HepG2 (cell line): ENCODE measurements around the gene CAPRIN1. TPM values are rescaled to one million over a fixed set of nuclear protein-coding genes. Genes with fewer than 3 reads are reported as not detected.
"Not testable (repeated sequence)": the region's sequence is repeated elsewhere in the genome, so short reads cannot be mapped to it uniquely, and the experiment has no call there.

Experiments used
- ATAC-seq: fragments of 200-7000 bp; cut with Tn5 transposase; 3 replicates; pipeline ENCODE4 v1.9.1; 2020; ENCODE audit warnings: mild to moderate bottlenecking, moderate library complexity
- BruUV-seq: library from RNA; stranded (reverse); fragments of 400-500 nt; replicated peaks from 2 replicates; lab custom pipeline; 2021; lab: Mats Ljungman, UMichigan
- CTCF ChIA-PET: fragments of 300-600 bp; formaldehyde crosslinking; extraction: SDS; loops from one replicate; lab custom pipeline; 2021; ENCODE audit warnings: low total read pairs, inconsistent platforms, low intra/inter-chr PET ratio; lab: Yijun Ruan, JAX
- POLR2A ChIA-PET: fragments of 350-600 bp; sonication (Branson Sonifier 250); formaldehyde crosslinking; loops from one replicate; lab custom pipeline; 2020; ENCODE audit warnings: antibody characterized with exemption, inconsistent platforms; lab: Yijun Ruan, JAX
- DNase-seq: peaks from one replicate; pipeline ENCODE4 v3.0.0-alpha.2; 2015; ENCODE audit warnings: low spot score
- FAIRE-seq: peaks from 3 replicates; lab custom pipeline; 2011; peaks lifted over from hg19 to GRCh38; lab: Jason Lieb, UNC
- H2AFZ ChIP-seq: one replicate; pipeline ENCODE4 v1.6.1; 2011; ENCODE audit warnings: low read length, inconsistent platforms
- H3K27ac ChIP-seq: fragments of 300-600 bp; 3 replicates; pipeline ENCODE4 v1.8.0; 2011; ENCODE audit warnings: mixed run types, mild to moderate bottlenecking, mixed read lengths, low read length, inconsistent platforms; ENCODE audit not compliant: insufficient read depth; ENCODE audit errors: extremely low read length
- H3K27me3 ChIP-seq, 2 experiments: fragments of 200-600 bp in 1 of 2; 2 replicates in 1 of 2; 3 replicates in 1 of 2; pipeline versions ENCODE4 v1.6.0 to v1.8.0; 2011; ENCODE audit warnings: low read length in 2 of 2, mild to moderate bottlenecking in 2 of 2, moderate library complexity in 2 of 2, inconsistent platforms in 1 of 2; ENCODE audit not compliant: insufficient read depth in 2 of 2, control insufficient read depth in 1 of 2
- H3K36me3 ChIP-seq, 2 experiments: fragments of 200-600 bp in 1 of 2; replicated peaks in 1 of 2; 2 replicates in 1 of 2; 3 replicates in 1 of 2; pipeline versions ENCODE4 v1.5.1 to v1.8.0; 2011; ENCODE audit warnings: low read length in 2 of 2, inconsistent platforms in 1 of 2; ENCODE audit not compliant: insufficient read depth in 2 of 2, control insufficient read depth in 1 of 2
- H3K4me1 ChIP-seq: 2 replicates; pipeline ENCODE4 v1.5.1; 2012; ENCODE audit warnings: low read length, inconsistent platforms; ENCODE audit not compliant: insufficient read depth
- H3K4me2 ChIP-seq: 2 replicates; pipeline ENCODE4 v1.6.0; 2011; ENCODE audit warnings: low read depth, low read length, inconsistent platforms
- H3K4me3 ChIP-seq, 3 experiments: fragments of 200-600 bp in 1 of 3; sonication (generic), shearing (Covaris generic) in 1 of 3; replicated peaks in 1 of 3; 2 replicates each; pipeline ENCODE4 v1.5.1; 2011 to 2016; ENCODE audit warnings: low read length in 3 of 3, inconsistent platforms in 2 of 3, low read depth in 2 of 3, mild to moderate bottlenecking in 2 of 3, control low read depth in 1 of 3, mixed read lengths in 1 of 3; ENCODE audit not compliant: insufficient read depth in 1 of 3
- H3K79me2 ChIP-seq: one replicate; pipeline ENCODE4 v1.6.1; 2011; ENCODE audit warnings: low read length, inconsistent platforms; ENCODE audit not compliant: insufficient read depth
- H3K9ac ChIP-seq: 2 replicates; pipeline ENCODE4 v1.6.0; 2011; ENCODE audit warnings: mild to moderate bottlenecking, low read depth, low read length, inconsistent platforms; ENCODE audit not compliant: insufficient read depth
- H3K9me3 ChIP-seq: 2 replicates; pipeline ENCODE4 v1.5.1; 2012; ENCODE audit warnings: mild to moderate bottlenecking, low read length
- H4K20me1 ChIP-seq: 2 replicates; pipeline ENCODE4 v1.6.0; 2011; ENCODE audit warnings: inconsistent platforms, mild to moderate bottlenecking, low read length, moderate library complexity; ENCODE audit not compliant: insufficient read depth
- RBM22 ChIP-seq: fragments of 200-400 bp; formaldehyde crosslinking; optimal IDR thresholded peaks from 2 replicates; pipeline ENCODE3; 2017; ENCODE audit warnings: mild to moderate bottlenecking, low read length, moderate library complexity
- ZNF121 ChIP-seq: sonication (generic); formaldehyde crosslinking; IDR thresholded peaks from 2 replicates; pipeline ENCODE4 v1.5.0; 2020; ENCODE audit warnings: mild to moderate bottlenecking, missing genetic modification reagents
- ZNF343 ChIP-seq: sonication (generic); formaldehyde crosslinking; IDR thresholded peaks from 2 replicates; pipeline ENCODE4 v1.4.0; 2020; ENCODE audit warnings: mild to moderate bottlenecking, missing genetic modification reagents
- WGBS: methylation state at CpG from one replicate; pipeline ENCODE4 v1.1.6; 2017; ENCODE audit warnings: low lambda C conversion rate; 5-methylcytosine and 5-hydroxymethylcytosine counted together
- in situ Hi-C: cut with HindIII; loops from 2 replicates; pipeline ENCODE4 v1.10.0; 2017; ENCODE audit warnings: low pct_unique_long_range_greater_than_20kb; ENCODE audit not compliant: extremely low pct_ligation_motif_present
- intact Hi-C: fragments of 100-400 bp; cut with micrococcal nuclease; formaldehyde crosslinking; loops from one replicate; pipeline ENCODE4 v1.10.0; 2022; ENCODE audit not compliant: unreplicated experiment
- polyA plus RNA-seq, 8 experiments: library from polyadenylated mRNA; depleted of rRNA in 3 of 8; stranded (reverse) in 7 of 8; unstranded in 1 of 8; fragments of >200 nt; fragmentation: Illumina TruSeq in 4 of 8; extraction: Trizol in 4 of 8; gene quantifications; 2 replicates each; pipeline versions ENCODE4 v1.2.1 to v1.2.3, GENCODE V29; 2011 to 2016; ENCODE audit warnings: low read depth in 4 of 8, missing spikeins in 1 of 8, mixed read lengths in 1 of 8; ENCODE audit not compliant: insufficient read depth in 1 of 8
- total RNA-seq, 5 experiments: library from RNA; depleted of rRNA; stranded (reverse); fragments of >200 nt; fragmentation: Illumina TruSeq; extraction: Trizol; gene quantifications; 2 replicates each; pipeline ENCODE4 v1.2.3, GENCODE V29; 2016; ENCODE audit warnings: low read depth in 1 of 5
- TF ChIP-seq, protein P1 (sequence below): sonication (generic); formaldehyde crosslinking; IDR thresholded peaks from 2 replicates; pipeline ENCODE4 v1.8.0; 2023; ENCODE audit warnings: mild to moderate bottlenecking, missing genetic modification reagents

Gene CAPRIN1
- total and polyA plus RNA-seq, 2 of the 13 experiments (the other 11 are each of a cell fraction or from before 2014, with no cell fraction given): 114 to 162 TPM

DNA sequence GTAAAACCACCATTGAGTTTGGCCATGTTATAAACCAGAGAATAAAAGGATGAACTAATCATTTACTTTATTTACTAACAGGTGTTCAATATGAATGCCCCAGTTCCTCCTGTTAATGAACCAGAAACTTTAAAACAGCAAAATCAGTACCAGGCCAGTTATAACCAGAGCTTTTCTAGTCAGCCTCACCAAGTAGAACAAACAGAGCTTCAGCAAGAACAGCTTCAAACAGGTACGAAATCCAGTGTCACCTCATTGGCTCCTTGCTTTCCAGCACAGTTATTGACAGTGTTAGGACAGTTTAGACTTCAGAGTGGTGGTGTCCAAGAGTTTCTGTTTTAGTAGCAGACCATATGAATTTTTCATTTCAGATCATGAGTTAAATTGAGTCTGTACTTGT, 40.3 kb downstream of the CAPRIN1 start:
- CTCF ChIA-PET: no interaction called here

DNA sequence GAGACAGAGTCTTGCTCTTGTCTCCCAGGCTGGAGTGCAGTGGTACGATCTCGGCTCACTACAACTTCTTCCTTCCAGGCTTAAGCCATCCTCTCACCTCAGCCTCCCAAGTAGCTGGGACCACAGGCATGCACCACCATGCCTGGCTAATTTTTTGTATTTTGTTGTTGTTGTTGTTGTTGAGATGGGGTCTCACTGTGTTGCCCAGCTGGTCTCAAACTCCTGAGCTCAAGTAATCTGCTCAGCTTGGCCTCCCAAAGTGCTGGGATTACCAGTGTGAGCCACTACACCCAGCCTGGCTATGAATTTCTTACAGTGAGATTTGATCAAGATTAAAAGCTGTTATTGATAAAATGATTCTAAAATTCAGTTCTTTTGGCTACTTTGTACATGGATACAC, 43.4 kb downstream of the CAPRIN1 start:
- not testable (repeated sequence) for FAIRE-seq

More for the DNA sequence above, 40.3 kb downstream of the CAPRIN1 start:
- Histone ChIP-seq H2AFZ (no peak overlapping the region), H3K36me3 (peaks cover 28 to 88% of the 10 kb centered on the region in 2 experiments), H3K27ac (no peak overlapping the region), H3K27me3 (no peaks in the 10 kb centered on the region), H3K4me3 (no peak overlapping the region), H4K20me1 (peaks cover 2% of the 10 kb centered on the region; the same call in 1 of the 2 replicates), H3K79me2 (no peaks in the 10 kb centered on the region), H3K9me3 (no peaks in the 10 kb centered on the region), H3K4me1 (no peaks in the 10 kb centered on the region), H3K9ac (no peak overlapping the region), H3K4me2 (no peak overlapping the region)
- POLR2A ChIA-PET: no interaction called here
- intact Hi-C loops (no loop called here), in situ Hi-C loops (no loop called here)
- ATAC-seq (no peak), FAIRE-seq (no peak), DNase-seq (no peak)
- 100% methylated on average over 1 of the region's 1 CpG for WGBS
- TF ChIP-seq, protein P1, sequence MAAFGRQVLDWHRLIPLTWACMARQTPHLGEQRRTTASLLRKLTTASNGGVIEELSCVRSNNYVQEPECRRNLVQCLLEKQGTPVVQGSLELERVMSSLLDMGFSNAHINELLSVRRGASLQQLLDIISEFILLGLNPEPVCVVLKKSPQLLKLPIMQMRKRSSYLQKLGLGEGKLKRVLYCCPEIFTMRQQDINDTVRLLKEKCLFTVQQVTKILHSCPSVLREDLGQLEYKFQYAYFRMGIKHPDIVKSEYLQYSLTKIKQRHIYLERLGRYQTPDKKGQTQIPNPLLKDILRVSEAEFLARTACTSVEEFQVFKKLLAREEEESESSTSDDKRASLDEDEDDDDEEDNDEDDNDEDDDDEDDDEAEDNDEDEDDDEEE (CRISPR knock-in tag): no peak
- TF ChIP-seq ZNF343 (CRISPR knock-in tag) (no peak), RBM22 (peak; percentile 44)
- BruUV-seq: no TSS peak

More for the DNA sequence above, 43.4 kb downstream of the CAPRIN1 start:
- H3K9ac ChIP-seq, H3K9me3 ChIP-seq, CTCF ChIA-PET, H4K20me1 ChIP-seq, DNase-seq, H2AFZ ChIP-seq, H3K27ac ChIP-seq, H3K4me3 ChIP-seq, BruUV-seq, ATAC-seq, H3K4me2 ChIP-seq, in situ Hi-C loops, H3K79me2 ChIP-seq, intact Hi-C loops, H3K27me3 ChIP-seq, H3K4me1 ChIP-seq: not testable (repeated sequence)
- H3K36me3 ChIP-seq: peaks cover 30 to 97% of the 10 kb centered on the region in 2 experiments
- 96% methylated on average over 2 of the region's 2 CpGs for WGBS
- POLR2A ChIA-PET: interaction anchor here (0.9 kb wide), 1 partner anchor 11 kb away, joined by 3 read pairs; no protein-coding TSS in a partner anchor
- TF ChIP-seq ZNF121: peak; percentile 78
